Fibroblast of mammary gland (primary cell): ENCODE measurements around the gene NATD1.
"Not testable (repeated sequence)": the region's sequence is repeated elsewhere in the genome, so short reads cannot be mapped to it uniquely, and the experiment has no call there.

Experiments used
- DNase-seq: peaks from one replicate; pipeline ENCODE4 v3.0.0-alpha.2; 2010; ENCODE audit warnings: low read depth
- H3K4me3 ChIP-seq: 2 replicates; pipeline ENCODE4 v1.5.1; 2011; ENCODE audit warnings: low read depth, mild to moderate bottlenecking, low read length, moderate library complexity; ENCODE audit not compliant: control insufficient read depth
- CTCF ChIP-seq: conservative IDR thresholded peaks from 2 replicates; pipeline ENCODE4 v1.5.1; 2011; ENCODE audit warnings: low read depth, low read length, inconsistent platforms; ENCODE audit not compliant: control insufficient read depth, insufficient read depth

Gene NATD1

GRCh38 chr17:21194226-21194625, 59.0 kb downstream of the NATD1 start:
- no peak overlapping the region for H3K4me3 ChIP-seq
- no peak for TF ChIP-seq CTCF
- no peak for DNase-seq

GRCh38 chr17:21193031-21193430, 60.2 kb downstream of the NATD1 start:
- no peak overlapping the region for H3K4me3 ChIP-seq
- no peak for DNase-seq
- no peak for TF ChIP-seq CTCF

GRCh38 chr17:21192414-21192813, 60.8 kb downstream of the NATD1 start:
- H3K4me3 ChIP-seq, DNase-seq: not testable (repeated sequence)

GRCh38 chr17:21191698-21192097, 61.5 kb downstream of the NATD1 start:
- H3K4me3 ChIP-seq = no peak overlapping the region
- no peak for DNase-seq
- no peak for TF ChIP-seq CTCF

- TF ChIP-seq CTCF = no peak
- DNase-seq = no peak
- no peak overlapping the region for H3K4me3 ChIP-seq
Measured at GRCh38 chr17:21190078-21190477, 63.1 kb downstream of the NATD1 start.

GRCh38 chr17:21189361-21189760, 63.8 kb downstream of the NATD1 start:
- no peak for DNase-seq
- no peak overlapping the region for H3K4me3 ChIP-seq
- TF ChIP-seq CTCF = no peak
